ENCODE data around the gene TNS1.

DNA sequence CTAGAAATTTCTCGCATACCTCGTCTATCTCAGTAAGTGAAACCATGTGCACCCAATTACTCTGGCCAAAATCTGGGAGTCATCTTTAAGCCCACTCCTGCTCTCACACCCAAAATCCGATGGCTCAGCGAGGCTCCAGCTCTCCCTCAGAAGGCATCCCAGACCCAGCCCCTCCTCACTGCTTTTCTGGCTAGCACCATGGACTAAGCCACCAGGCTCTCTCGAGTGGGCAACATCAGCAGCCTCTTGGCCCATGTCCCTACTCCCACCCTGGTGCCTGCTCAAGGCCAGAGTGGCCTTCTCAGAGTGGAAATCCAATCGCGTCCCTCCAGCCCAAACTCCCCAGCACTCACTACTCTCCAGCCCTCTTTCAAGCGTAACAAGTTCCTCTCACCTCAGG is 27.2 kb downstream of the TNS1 start:
- TF ChIP-seq, protein P1, sequence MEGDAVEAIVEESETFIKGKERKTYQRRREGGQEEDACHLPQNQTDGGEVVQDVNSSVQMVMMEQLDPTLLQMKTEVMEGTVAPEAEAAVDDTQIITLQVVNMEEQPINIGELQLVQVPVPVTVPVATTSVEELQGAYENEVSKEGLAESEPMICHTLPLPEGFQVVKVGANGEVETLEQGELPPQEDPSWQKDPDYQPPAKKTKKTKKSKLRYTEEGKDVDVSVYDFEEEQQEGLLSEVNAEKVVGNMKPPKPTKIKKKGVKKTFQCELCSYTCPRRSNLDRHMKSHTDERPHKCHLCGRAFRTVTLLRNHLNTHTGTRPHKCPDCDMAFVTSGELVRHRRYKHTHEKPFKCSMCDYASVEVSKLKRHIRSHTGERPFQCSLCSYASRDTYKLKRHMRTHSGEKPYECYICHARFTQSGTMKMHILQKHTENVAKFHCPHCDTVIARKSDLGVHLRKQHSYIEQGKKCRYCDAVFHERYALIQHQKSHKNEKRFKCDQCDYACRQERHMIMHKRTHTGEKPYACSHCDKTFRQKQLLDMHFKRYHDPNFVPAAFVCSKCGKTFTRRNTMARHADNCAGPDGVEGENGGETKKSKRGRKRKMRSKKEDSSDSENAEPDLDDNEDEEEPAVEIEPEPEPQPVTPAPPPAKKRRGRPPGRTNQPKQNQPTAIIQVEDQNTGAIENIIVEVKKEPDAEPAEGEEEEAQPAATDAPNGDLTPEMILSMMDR (IDR thresholded peaks at IDR 0.05; ENCODE audit: poor library complexity), result no peak
- TF ChIP-seq EZH2 (IDR thresholded peaks at IDR 0.05; ENCODE audit: borderline replicate concordance), result no peak

Measured in hepatocyte (in vitro differentiated cells).